Ishikawa (cell line): ENCODE measurements around the gene ARMH4.

Source experiments
- CEBPB ChIP-seq: IDR thresholded peaks from 2 replicates; pipeline ENCODE4 v1.6.1; 2012
- CREB1 ChIP-seq: IDR thresholded peaks from 2 replicates; pipeline ENCODE4 v1.6.1; 2012; ENCODE audit warnings: low read depth
- EP300 ChIP-seq: IDR thresholded peaks from 2 replicates; pipeline ENCODE4 v1.6.1; 2012; ENCODE audit warnings: borderline replicate concordance
- FOXM1 ChIP-seq: IDR thresholded peaks from 2 replicates; pipeline ENCODE4 v1.6.1; 2012; ENCODE audit warnings: low read depth, borderline replicate concordance
- MAX ChIP-seq: IDR thresholded peaks from 2 replicates; pipeline ENCODE4 v1.6.1; 2012
- RAD21 ChIP-seq: IDR thresholded peaks from 2 replicates; pipeline ENCODE4 v1.6.1; 2012; ENCODE audit warnings: low read depth
- REST ChIP-seq: IDR thresholded peaks from 2 replicates; pipeline ENCODE4 v1.6.1; 2012; ENCODE audit warnings: low read depth, mild to moderate bottlenecking
- TAF1 ChIP-seq: IDR thresholded peaks from 2 replicates; pipeline ENCODE4 v1.6.1; 2012; ENCODE audit warnings: low read depth, mild to moderate bottlenecking
- TCF12 ChIP-seq: IDR thresholded peaks from 2 replicates; pipeline ENCODE4 v1.6.1; 2012; ENCODE audit warnings: low read depth
- TEAD4 ChIP-seq: IDR thresholded peaks from 2 replicates; pipeline ENCODE4 v1.6.1; 2012
- USF1 ChIP-seq: IDR thresholded peaks from 2 replicates; pipeline ENCODE4 v1.6.1; 2012
- YY1 ChIP-seq: IDR thresholded peaks from 2 replicates; pipeline ENCODE4 v1.6.1; 2012; ENCODE audit warnings: low read depth
- ZBTB7A ChIP-seq: IDR thresholded peaks from 2 replicates; pipeline ENCODE4 v1.6.1; 2012; ENCODE audit warnings: low read depth

GRCh38 chr14:58014778-58015177 lies 137.2 kb downstream of the ARMH4 start:
- TF ChIP-seq RAD21, result no peak
- TF ChIP-seq EP300, result no peak
- TF ChIP-seq YY1, result no peak
- TF ChIP-seq TCF12, result no peak
- TF ChIP-seq CEBPB, result no peak
- no peak for TF ChIP-seq MAX
- TF ChIP-seq REST, result no peak
- TF ChIP-seq TAF1, result no peak
- no peak for TF ChIP-seq TEAD4
- no peak for TF ChIP-seq FOXM1
- no peak for TF ChIP-seq CREB1
- TF ChIP-seq USF1, result no peak
- TF ChIP-seq ZBTB7A, result no peak
